SH-SY5Y (cell line): Measurements from ENCODE around the gene USH2A.

Source experiments
- GATA2 ChIP-seq: IDR thresholded peaks from 2 replicates; pipeline ENCODE4 v1.6.1; 2011; ENCODE audit warnings: mild to moderate bottlenecking, low read depth, low read length
- GATA3 ChIP-seq: IDR thresholded peaks from 2 replicates; pipeline ENCODE4 v1.6.1; 2011; ENCODE audit warnings: low read depth, mild to moderate bottlenecking, low read length, moderate library complexity

Gene USH2A

DNA sequence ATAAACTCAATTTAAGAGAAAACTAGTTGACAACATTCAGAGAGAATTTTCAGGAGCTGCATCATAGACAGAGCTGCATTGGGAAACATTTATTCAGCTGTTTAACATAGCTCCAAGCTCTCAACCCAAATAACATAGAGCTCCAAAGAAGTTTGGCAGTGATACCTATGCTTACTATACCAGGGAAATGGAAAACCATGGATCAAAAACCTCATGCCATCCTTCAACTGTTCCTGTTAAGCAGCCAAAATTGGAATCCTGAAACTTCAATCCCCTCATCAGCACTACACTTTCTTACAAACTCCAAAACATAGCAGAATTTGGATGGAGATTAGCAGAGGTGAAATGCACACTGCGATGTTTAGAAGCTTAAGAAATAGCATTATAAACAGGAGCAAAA, 164.4 kb downstream of the USH2A start:
- TF ChIP-seq GATA2 (no peak), GATA3 (no peak)

- TF ChIP-seq GATA2 (no peak), GATA3 (no peak)
These were observed 164.9 kb downstream of the USH2A start for GRCh38 chr1:216258386-216258785.

DNA sequence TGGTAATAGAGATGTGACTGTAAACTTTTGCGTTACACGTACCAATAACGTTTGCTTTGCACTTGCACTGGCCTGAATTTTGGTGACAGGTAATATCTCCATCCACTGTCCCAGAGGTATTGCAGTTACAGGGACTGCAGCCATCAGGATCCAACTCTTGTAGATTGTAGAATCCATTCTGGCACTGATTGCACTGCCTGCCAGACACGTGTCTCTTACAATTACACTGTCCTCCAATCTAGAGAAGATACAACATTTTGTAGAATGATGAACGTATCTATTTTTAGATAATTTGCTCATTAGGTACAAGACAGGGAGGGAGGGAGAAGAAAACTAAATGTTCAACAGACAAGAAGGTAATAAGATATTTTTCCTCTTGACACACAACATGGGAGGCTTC, 172.4 kb downstream of the USH2A start:
- TF ChIP-seq GATA3 (no peak), GATA2 (no peak)

- no peak for TF ChIP-seq GATA3
These were observed 174.6 kb downstream of the USH2A start for GRCh38 chr1:216248628-216249027.

GRCh38 chr1:216247937-216248336, 175.3 kb downstream of the USH2A start:
- TF ChIP-seq GATA3: no peak
- no peak for TF ChIP-seq GATA2

DNA sequence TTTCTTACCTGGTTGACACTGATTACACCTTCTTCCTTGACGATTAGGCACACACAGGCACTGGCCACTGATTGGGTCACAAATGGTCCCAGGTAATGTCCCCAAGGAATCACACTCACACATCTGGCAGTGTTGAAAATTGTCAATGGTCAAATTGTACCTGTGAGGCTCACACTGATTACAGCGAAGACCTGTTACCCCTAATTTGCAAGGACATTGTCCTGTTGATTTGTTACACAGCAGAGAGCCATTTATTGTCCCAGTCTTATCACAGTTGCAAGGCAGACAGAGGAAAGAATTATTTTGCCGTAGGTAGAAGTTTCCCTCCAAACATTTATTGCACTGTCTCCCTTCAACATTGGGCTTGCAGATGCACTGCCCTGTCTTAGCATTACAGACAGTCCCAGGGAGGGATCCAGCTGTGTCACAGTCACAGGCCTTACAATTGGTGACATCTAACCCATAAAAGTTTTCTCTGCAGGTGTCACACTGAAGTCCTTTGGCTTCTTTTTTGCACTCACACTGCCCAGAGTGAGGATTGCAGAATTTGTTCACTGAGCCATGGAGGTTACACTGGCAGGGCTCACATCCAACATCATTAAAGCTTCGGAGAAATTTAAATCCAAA, 176.6 kb downstream of the USH2A start:
- TF ChIP-seq GATA3 (no peak), GATA2 (no peak)

- peak; percentile 65 for TF ChIP-seq GATA2
- TF ChIP-seq GATA3: peak; percentile 79
These were observed 184.4 kb downstream of the USH2A start for GRCh38 chr1:216238844-216239243.

DNA sequence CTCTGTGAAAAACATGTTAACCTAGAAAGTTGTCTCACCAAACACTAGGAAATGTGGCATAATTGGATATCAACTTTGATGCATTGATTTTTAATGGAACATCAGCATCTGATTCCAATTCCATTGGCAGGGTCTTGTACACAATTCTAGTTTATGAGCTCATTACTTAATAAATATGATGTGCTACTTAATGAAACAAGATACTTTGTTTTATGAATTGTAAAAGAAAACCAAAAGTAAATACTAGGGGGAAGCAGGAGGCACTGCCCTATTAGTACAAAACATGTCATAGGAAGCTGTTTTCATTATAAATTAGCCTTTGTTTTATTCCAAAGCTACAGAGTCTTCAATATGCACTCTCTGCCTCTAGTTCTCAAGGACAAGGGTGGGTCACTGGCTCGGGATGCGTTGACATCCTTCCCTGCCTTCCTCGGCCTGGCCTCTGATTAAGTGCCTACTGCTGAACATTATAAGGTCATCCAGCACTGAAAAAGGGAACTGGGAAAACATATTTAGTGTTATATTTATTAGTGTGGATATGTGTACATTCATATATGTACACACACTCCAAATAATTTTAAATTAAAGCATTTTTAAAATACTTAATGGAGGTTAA, 185.2 kb downstream of the USH2A start:
- TF ChIP-seq GATA2: no peak

GRCh38 chr1:216224233-216224632, 199.0 kb downstream of the USH2A start:
- TF ChIP-seq GATA2: no peak
- TF ChIP-seq GATA3: no peak

GRCh38 chr1:216223486-216223885, 199.8 kb downstream of the USH2A start:
- 0 out of 2 replicates have a peak, but pooled peaks have one; percentile 32 for TF ChIP-seq GATA3
- TF ChIP-seq GATA2: peak; percentile 45

DNA sequence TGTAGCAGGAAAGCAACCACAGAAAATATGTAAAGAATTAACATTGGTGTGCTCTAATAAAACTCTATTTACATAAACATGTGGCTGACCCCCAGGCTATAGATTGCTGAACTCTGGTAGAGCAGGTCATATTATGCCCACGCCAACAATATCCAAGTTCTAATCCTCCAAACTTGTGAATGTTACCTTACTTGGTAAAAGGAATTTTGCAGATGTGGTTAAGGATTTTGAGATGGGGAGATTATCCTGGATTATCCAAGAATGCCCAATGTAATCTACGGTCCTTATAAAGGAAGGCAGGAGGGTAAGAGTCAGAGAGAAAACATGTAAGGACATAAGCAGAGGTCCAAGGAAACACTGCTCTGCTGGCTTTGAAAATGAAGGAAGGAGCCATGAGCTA, 201.0 kb downstream of the USH2A start:
- TF ChIP-seq GATA3 (no peak), GATA2 (no peak)

- no peak for TF ChIP-seq GATA3
- no peak for TF ChIP-seq GATA2
These were observed 202.0 kb downstream of the USH2A start for GRCh38 chr1:216221260-216221700.

- TF ChIP-seq GATA2: no peak
- no peak for TF ChIP-seq GATA3
These were observed 206.9 kb downstream of the USH2A start for GRCh38 chr1:216216305-216216704.

DNA sequence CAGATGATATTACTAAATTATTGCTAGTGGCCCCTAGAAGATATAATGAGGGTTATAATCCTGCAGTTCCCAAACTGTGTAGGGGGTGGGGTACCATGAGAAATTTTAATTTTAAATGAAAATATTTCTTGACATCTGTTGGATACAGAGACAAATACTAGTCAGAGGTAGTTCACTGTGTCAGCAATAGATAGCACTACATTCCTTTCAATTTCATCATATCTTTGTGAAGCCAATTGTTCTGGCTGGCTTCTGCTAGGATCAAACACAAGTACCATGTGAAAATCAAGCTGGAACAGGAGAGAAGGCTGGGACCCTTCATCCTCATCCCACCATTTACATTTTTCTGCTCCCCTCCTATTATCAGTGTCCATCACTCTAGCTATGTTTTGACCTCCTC, 208.1 kb downstream of the USH2A start:
- no peak for TF ChIP-seq GATA3
- no peak for TF ChIP-seq GATA2

DNA sequence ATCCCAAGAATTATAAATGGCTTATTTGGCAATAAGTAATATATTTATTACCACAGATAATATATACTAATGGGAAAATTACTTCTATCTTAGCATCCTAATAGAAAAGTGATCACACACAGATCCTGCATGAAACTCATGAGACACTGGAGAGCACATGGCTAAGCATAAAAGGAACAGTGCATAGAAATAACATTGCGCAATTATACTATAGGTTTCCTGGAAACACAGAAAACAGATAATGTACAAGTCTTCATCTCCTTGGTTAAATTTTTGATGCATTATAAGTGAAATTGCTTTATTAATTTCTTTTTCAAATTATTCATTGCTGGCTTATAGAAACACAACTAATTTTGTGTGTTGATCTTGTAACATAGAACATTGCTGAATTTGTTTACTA, 210.4 kb downstream of the USH2A start:
- no peak for TF ChIP-seq GATA3
- no peak for TF ChIP-seq GATA2

DNA sequence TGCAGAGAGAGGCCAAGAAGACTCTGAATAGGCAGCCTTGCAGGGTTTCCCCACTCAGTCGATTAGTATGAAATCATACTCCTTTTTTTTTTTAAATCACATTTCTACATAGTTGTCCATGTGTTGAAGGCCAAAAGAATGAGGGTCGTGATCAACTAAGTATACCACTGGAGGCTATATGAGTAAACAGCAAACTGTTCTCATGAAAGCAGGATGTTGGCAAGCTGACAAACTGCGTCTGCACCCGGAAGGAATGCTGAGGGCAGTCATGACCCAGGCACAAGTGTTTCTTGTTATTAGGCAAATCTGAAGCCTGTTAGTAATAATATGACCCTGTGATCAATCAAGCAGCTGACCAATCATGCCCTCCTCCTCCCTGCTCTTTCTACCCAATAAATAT, 213.2 kb downstream of the USH2A start:
- TF ChIP-seq GATA2: no peak
- TF ChIP-seq GATA3: no peak

- TF ChIP-seq GATA3 (no peak), GATA2 (no peak)
These were observed 214.1 kb downstream of the USH2A start for GRCh38 chr1:216209125-216209524.
